NCI-H187 (cell line): ENCODE measurements around the gene CEND1.

Experiments
- DNase-seq, 2 experiments: peaks; one replicate each; lab custom pipeline; 2025; lab: John Stamatoyannopoulos, UW

The CEND1 gene

GRCh38 chr11:827146-827896 lies 37.4 kb upstream of the CEND1 start:
- DNase-seq: no peak

DNA sequence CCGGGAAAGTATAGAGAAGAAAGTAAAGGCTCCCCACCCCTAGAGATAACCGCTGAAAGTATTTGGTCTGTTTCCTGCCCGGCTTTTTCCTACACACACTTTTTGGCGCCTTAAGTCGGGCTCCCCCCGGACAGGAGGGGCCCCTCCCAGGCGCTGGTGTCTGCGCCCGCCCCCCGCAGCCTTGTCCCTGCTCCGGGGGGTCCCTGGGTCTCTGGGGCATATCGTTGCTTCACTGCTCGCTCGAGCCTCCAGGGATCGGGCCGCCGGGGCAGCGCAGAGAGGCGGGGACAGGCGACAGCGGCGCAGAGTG lies 36.9 kb upstream of the CEND1 start:
- no peak for DNase-seq

GRCh38 chr11:826227-826621 lies 36.3 kb upstream of the CEND1 start:
- DNase-seq: no peak

DNA sequence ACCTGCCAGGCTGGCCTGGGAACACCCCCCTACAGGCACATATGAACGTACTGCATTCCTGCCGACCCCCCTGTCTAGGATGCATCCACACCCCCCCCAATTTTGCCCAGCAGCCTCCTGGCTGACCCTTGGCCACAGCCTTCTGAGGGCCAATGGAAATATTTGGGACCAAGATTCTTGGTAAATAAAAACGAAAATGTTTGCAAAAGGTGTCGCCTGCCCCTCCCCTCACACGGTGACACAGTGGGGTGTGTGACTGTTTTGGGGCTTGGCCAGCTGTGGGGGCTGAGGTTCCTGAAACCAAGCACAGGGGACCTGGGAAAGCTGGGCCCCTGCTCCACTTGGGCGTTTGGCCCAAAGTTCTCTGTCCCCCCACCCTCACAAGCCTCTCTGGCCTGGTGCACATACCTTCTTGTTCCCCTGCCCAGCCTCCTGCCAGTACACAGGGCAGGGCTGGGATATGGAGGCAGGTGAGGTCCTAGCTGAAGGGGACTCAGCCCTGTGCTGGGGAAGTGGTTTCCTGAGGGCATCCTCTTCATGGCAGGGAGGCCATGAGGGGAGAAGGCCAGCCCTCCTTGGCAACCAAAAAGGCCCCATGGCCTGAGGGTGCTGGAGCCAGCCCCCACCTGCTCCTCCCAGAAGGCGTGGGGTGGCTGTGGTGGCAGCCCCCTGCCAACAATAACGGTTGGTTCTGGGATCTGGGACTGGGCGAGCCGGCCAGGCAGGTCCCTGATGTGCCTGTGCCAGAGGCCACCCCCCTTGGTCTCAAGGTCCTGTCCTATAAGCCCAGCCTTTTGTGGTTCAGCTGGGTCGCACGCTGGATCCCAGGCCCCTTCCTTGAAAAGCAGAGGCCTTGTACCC lies 35.7 kb upstream of the CEND1 start:
- no peak for DNase-seq

DNA sequence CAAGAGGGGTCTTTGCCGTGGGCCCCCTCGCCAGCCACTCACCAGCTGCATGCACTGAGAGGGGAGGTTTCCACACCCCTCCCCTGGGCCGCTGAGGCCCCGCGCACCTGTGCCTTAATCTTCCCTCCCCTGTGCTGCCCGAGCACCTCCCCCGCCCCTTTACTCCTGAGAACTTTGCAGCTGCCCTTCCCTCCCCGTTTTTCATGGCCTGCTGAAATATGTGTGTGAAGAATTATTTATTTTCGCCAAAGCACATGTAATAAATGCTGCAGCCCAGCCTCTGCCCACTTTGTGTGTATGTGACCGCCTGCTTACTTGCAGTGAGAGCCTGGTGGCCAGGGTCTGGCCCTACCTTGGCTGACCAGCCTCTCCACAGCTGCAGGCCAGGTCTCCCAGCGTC lies 35.1 kb upstream of the CEND1 start:
- DNase-seq: peak in 1 of 2 experiments; percentile 68

GRCh38 chr11:824292-824880 lies 34.5 kb upstream of the CEND1 start:
- peak; percentile 82 to 86 for DNase-seq

DNA sequence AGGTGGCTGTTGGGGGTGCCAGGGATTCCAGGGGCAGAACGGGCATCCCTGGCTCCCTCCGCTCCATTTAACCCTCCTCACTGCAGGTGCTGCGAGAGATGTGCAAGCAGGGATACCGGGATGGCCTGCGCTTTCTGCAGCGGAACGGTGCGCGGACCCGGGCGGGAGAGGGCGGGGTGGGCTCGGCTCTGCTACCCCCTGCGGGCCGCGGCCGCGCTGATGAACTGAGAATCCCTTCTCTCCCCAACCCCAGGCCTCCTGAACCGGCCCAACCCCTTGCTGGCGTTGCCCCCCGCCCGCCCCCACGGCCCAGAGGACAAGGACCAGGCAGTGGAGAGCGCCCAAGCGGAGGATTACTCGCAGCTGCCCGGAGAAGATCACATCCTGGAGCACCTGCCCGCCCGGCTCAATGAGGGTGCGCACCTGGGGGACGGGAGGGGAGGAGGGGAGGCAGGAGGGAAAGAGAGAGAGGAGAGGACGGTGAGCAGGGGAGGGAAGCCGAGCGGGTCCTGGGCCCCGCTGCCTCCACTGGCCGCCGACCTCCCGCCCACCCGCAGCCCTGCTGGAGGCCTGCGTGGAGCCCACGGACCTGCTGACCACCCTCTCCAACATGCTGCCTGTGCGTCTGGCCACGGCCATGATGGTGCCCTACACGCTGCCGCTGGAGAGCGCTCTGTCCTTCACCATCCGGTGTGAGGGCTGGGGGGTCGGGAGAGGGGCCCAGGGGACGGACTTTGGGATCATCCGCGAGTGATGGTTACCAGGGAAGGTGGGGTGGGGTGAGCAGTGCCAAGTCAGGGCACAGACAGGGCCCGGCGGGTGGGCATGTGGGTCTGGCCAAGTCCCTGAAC lies 33.8 kb upstream of the CEND1 start:
- DNase-seq: peak; percentile 30 to 48

GRCh38 chr11:821512-822371 lies 31.9 kb upstream of the CEND1 start:
- no peak for DNase-seq

GRCh38 chr11:820655-821511 lies 31.0 kb upstream of the CEND1 start:
- no peak for DNase-seq

GRCh38 chr11:819943-820649 lies 30.2 kb upstream of the CEND1 start:
- peak; percentile 38 to 80 for DNase-seq

DNA sequence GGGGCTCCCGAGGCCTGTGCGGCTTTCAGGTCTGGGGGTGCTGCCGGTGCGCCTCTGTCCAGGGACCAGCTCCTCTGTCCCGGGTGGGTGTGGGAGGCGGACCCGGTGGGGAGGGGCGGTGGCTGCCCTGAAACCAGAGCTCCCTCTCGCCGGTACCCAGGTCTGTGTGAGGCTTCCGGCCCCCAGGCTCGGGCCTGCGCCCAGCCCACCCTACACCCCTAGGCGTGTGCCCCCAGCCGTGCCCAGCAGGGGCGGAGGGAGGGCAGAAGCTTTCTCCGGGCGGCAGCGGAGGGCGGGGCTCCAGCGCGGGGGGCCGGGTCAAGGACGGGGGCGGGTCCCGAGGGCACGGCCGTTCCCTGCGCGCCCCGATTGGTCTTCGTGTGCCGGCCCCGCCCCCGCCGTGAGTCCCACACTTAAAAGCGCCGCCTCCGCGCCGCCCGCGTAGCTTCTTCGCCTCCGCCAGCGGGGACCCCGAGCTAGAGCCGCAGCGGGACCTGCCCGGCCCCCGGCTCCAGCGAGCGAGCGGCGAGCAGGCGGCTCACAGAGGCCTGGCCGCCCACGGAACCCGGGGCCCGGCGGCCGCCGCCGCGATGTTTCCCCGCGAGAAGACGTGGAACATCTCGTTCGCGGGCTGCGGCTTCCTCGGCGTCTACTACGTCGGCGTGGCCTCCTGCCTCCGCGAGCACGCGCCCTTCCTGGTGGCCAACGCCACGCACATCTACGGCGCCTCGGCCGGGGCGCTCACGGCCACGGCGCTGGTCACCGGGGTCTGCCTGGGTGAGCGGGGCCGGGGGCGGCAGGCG lies 29.4 kb upstream of the CEND1 start:
- DNase-seq: peak; percentile 68 to 93

DNA sequence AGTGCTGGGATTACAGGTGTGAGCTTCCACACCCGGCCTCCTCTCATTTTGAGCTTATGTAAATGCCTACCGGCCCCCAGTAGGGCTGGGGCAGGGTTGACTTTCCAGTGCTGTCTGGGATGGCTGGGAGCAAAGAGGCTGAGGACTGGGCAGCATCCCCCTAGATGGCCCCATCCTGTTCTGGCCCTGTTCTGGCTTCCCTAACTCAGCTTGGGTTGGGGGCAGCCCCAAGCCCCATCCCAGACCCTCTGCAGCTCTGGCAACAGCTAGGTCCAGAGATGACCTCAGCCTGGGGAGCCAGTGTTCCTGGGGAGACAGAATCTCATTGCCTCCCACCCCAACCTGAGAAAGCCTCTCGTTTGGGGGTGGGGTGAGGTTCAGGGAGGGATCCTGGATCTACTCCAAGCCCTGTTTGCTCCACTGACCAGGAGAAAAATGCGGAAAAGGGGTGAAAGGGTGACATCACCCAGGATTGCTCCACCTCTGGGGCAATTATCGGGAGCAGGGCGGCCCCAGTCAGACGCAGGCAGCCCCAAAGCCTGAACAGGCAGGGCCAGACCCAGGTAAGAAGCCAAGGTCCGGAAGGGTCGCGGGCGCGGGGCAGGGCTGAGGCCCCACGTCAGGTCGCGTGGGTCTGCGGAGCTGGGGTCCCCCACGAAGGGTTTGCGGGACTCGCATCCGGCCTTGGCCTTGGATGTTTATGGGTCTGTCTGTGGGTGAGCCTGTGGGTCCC lies 28.7 kb upstream of the CEND1 start, which contains the start of gene PNPLA2:
TSS of gene PNPLA2 (plus strand) at position 519 of the 733 bp plus-strand sequence. CDS start 805 bp downstream, outside the sequence.
- DNase-seq: no peak

DNA sequence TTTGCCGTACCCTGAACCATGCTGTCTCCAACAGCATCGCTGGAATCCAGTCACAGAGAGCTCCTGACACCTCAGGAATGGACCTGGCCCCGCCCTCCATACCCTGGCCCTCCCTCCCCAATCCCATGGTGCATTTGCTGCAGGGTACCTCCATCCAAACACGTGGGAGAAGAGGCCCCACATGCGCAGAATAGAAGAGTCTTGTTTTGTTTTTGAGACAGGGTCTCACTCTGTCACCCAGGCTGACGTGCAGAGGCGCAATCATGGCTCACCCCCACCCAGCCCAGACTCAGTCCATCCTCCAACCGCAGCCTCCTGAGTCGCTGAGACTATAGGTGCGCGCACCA lies 26.5 kb upstream of the CEND1 start:
- no peak for DNase-seq

DNA sequence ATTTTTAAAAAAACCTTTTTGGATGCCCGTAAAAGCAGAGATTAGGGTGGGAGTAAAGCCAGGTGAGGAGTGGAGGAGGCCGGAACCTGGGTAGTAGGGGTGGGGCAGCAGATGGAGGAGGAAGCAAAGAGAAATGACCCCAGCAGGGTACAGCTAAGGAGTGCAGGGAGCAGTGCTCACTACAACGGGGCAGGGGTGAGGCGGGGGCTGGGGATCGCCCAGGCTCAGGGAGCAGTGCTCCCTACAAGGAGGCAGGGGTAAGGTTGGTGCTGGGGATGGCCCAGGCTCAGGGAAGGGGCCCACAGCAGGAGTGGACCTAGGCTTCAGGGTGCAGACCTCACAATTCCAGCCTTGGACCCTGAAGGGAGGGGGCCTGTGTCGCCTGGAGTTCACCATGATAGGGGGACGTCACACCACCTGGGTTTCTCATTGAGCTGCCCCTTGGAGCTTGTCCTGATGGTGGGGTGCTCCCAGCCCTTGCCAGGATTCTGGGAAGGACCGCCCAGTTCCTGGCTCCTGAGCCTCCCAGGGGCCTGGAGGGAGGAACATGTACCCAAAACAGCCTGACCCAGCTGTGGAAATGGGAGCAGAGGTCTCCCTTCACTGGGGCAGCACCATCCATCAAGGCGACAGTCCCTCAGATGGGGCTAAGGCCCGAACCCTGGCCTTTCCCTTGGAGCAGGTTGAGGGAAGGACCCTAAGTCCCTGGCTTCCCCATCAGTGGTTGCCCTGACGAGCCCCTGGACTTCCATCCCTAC lies 26.0 kb upstream of the CEND1 start:
- no peak for DNase-seq

DNA sequence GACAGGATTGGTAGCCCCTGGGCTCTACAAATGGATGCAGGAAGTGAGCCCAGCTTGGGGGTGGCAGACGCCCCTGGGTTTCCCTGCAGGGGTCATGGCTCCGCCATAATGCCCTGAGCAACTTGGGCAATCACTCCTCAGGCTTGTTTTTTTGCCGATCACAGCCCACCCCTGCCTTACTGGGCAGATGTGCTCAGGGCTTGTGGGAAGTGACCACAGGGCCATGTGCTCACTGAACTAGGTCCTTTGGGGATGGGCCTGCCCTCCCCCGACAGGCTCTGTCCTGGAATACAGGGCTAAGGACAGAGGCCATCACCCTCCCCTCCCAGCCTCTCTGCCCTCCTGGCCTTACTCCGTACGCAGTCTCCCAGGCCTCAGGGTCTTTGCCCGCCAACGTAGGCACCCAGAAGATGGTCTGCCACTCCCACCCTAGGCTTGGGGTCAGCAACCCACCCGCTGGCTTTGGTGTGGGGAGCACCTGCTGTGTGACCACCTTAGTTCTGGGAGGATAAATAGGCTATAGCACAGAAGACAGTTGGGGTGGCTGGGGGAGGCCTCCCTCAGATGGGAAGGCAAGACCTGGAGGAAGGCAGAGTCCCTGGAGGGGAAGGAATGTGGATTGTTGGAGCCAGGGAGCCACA lies 23.7 kb upstream of the CEND1 start:
- no peak for DNase-seq

GRCh38 chr11:813072-813455 lies 23.2 kb upstream of the CEND1 start:
- no peak for DNase-seq

- DNase-seq: no peak
Observed at GRCh38 chr11:812390-812789, 22.5 kb upstream of the CEND1 start.
